NCI-H748 treated with DMSO at 0.1 percent for 48 hours (cell line): ENCODE measurements around the gene SYCN.

ENCODE experiments used
- DNase-seq: peaks from one replicate; lab custom pipeline; 2025; lab: John Stamatoyannopoulos, UW

The SYCN gene

GRCh38 chr19:39155741-39156140 lies 48.3 kb downstream of the SYCN start:
- no peak for DNase-seq

- no peak for DNase-seq
Observed at GRCh38 chr19:39155114-39155700, 48.9 kb downstream of the SYCN start.

- DNase-seq = no peak
Observed at GRCh38 chr19:39154629-39155100, 49.4 kb downstream of the SYCN start.

- DNase-seq = no peak
Observed at GRCh38 chr19:39154100-39154628, 49.9 kb downstream of the SYCN start.
